WTC11 (cell line): ENCODE results near the gene NFRKB. TPM values are rescaled to one million over a fixed set of nuclear protein-coding genes. Genes with fewer than 3 reads are reported as not detected.

Experiments used
- ATAC-seq: fragments of 200-7000 bp; cut with Tn5 transposase; 2 replicates; pipeline ENCODE4 v1.10.0; 2021; ENCODE audit warnings: mild to moderate bottlenecking, moderate library complexity
- CTCF ChIA-PET: fragments of 300-600 bp; sonication (Branson Sonifier 250); formaldehyde crosslinking; loops from one replicate; lab custom pipeline; 2021; ENCODE audit warnings: antibody characterized with exemption; lab: Charles Lee
- POLR2A ChIA-PET: fragments of 350-600 bp; sonication (Branson Sonifier 250); formaldehyde crosslinking; loops from one replicate; lab custom pipeline; 2021; ENCODE audit warnings: antibody characterized with exemption; lab: Charles Lee
- DNase-seq: peaks from one replicate; pipeline ENCODE4 v3.0.0; 2021; ENCODE audit warnings: low spot score
- H3K27ac Mint-ChIP-seq: 2 replicates; pipeline ENCODE4 v1.8.0; 2021; ENCODE audit warnings: mixed read lengths
- H3K27me3 Mint-ChIP-seq: 2 replicates; pipeline ENCODE4 v1.8.0; 2021; ENCODE audit warnings: low read depth, mild to moderate bottlenecking, moderate library complexity, mixed read lengths
- H3K36me3 Mint-ChIP-seq: 2 replicates; pipeline ENCODE4 v1.8.0; 2021; ENCODE audit warnings: mixed read lengths
- H3K4me1 Mint-ChIP-seq: 2 replicates; pipeline ENCODE4 v1.8.0; 2022; ENCODE audit warnings: mixed read lengths
- H3K4me3 Mint-ChIP-seq: 2 replicates; pipeline ENCODE4 v1.8.0; 2021; ENCODE audit warnings: mild to moderate bottlenecking, moderate library complexity, mixed read lengths
- H3K9me3 Mint-ChIP-seq: 2 replicates; pipeline ENCODE4 v1.8.0; 2021; ENCODE audit warnings: mixed read lengths
- ATF1 ChIP-seq: sonication (generic); formaldehyde crosslinking; IDR thresholded peaks from 2 replicates; pipeline ENCODE4 v1.8.1; 2023; ENCODE audit warnings: mild to moderate bottlenecking, moderate library complexity, missing genetic modification reagents
- CBFB ChIP-seq: sonication (generic); formaldehyde crosslinking; IDR thresholded peaks from 2 replicates; pipeline ENCODE4 v1.8.1; 2022; ENCODE audit warnings: mild to moderate bottlenecking, low read depth, missing genetic modification reagents
- CREM ChIP-seq: sonication (generic); formaldehyde crosslinking; IDR thresholded peaks from 2 replicates; pipeline ENCODE4 v1.8.1; 2022; ENCODE audit warnings: mild to moderate bottlenecking, missing genetic modification reagents, moderate library complexity
- E2F5 ChIP-seq: sonication (generic); formaldehyde crosslinking; IDR thresholded peaks from 2 replicates; pipeline ENCODE4 v1.8.1; 2022; ENCODE audit warnings: mild to moderate bottlenecking, moderate library complexity, missing genetic modification reagents
- ELF4 ChIP-seq: sonication (generic); formaldehyde crosslinking; IDR thresholded peaks from 2 replicates; pipeline ENCODE4 v1.8.1; 2022; ENCODE audit warnings: low read depth, mild to moderate bottlenecking, moderate library complexity, missing genetic modification reagents
- ESRRA ChIP-seq: sonication (generic); formaldehyde crosslinking; IDR thresholded peaks from 2 replicates; pipeline ENCODE4 v1.8.1; 2022; ENCODE audit warnings: mild to moderate bottlenecking, missing genetic modification reagents, borderline replicate concordance
- GTF2I ChIP-seq: fragments of 250-450 bp; sonication (Bioruptor Pico); conservative IDR thresholded peaks from 2 replicates; pipeline ENCODE4 v1.4.0; 2021; ENCODE audit warnings: mild to moderate bottlenecking
- HMGA2 ChIP-seq: fragments of 250-450 bp; sonication (Bioruptor Pico); IDR thresholded peaks from 2 replicates; pipeline ENCODE4 v1.4.0; 2021; ENCODE audit warnings: mild to moderate bottlenecking, moderate library complexity
- JAZF1 ChIP-seq: fragments of 250-450 bp; sonication (Bioruptor Pico); IDR thresholded peaks from 2 replicates; pipeline ENCODE4 v1.9.0; 2021; ENCODE audit warnings: moderate library complexity, mild to moderate bottlenecking, inconsistent platforms
- KAT7 ChIP-seq: sonication (generic); formaldehyde crosslinking; IDR thresholded peaks from 2 replicates; pipeline ENCODE4 v1.8.1; 2023; ENCODE audit warnings: missing genetic modification reagents, mild to moderate bottlenecking, borderline replicate concordance
- MXD4 ChIP-seq: fragments of 250-450 bp; sonication (Bioruptor Pico); IDR thresholded peaks from 2 replicates; pipeline ENCODE4 v1.8.0; 2021; ENCODE audit warnings: mild to moderate bottlenecking, moderate library complexity, borderline replicate concordance
- NFATC4 ChIP-seq: fragments of 250-450 bp; sonication (Bioruptor Pico); IDR thresholded peaks from 2 replicates; pipeline ENCODE4 v1.9.0; 2021; ENCODE audit warnings: mild to moderate bottlenecking
- NR1H2 ChIP-seq: sonication (generic); formaldehyde crosslinking; IDR thresholded peaks from 2 replicates; pipeline ENCODE4 v1.9.0; 2021; ENCODE audit warnings: mild to moderate bottlenecking, moderate library complexity, missing genetic modification reagents
- OVOL2 ChIP-seq: fragments of 250-450 bp; sonication (Bioruptor Pico); IDR thresholded peaks from 2 replicates; pipeline ENCODE4 v1.9.0; 2021; ENCODE audit warnings: mild to moderate bottlenecking, borderline replicate concordance
- SMAD3 ChIP-seq: sonication (generic); formaldehyde crosslinking; IDR thresholded peaks from 2 replicates; pipeline ENCODE4 v1.8.0; 2022; ENCODE audit warnings: missing genetic modification reagents, mild to moderate bottlenecking, borderline replicate concordance
- SMAD4 ChIP-seq: sonication (generic); formaldehyde crosslinking; IDR thresholded peaks from 2 replicates; pipeline ENCODE4 v1.8.0; 2022; ENCODE audit warnings: mild to moderate bottlenecking, missing genetic modification reagents
- SOX15 ChIP-seq: fragments of 250-450 bp; sonication (Bioruptor Pico); IDR thresholded peaks from 2 replicates; pipeline ENCODE4 v1.9.0; 2021; ENCODE audit warnings: mild to moderate bottlenecking
- TCF7 ChIP-seq: sonication (generic); formaldehyde crosslinking; IDR thresholded peaks from 2 replicates; pipeline ENCODE4 v1.8.0; 2022; ENCODE audit warnings: mild to moderate bottlenecking, low read depth, missing genetic modification reagents, moderate library complexity
- ZBTB43 ChIP-seq: sonication (generic); formaldehyde crosslinking; IDR thresholded peaks from 2 replicates; pipeline ENCODE4 v1.8.1; 2023; ENCODE audit warnings: mild to moderate bottlenecking, missing genetic modification reagents
- ZMAT4 ChIP-seq: fragments of 250-450 bp; sonication (Bioruptor Pico); IDR thresholded peaks from 2 replicates; pipeline ENCODE4 v1.9.0; 2021; ENCODE audit warnings: mild to moderate bottlenecking
- ZNF317 ChIP-seq: sonication (generic); formaldehyde crosslinking; IDR thresholded peaks from 2 replicates; pipeline ENCODE4 v1.8.1; 2023; ENCODE audit warnings: low read depth, mild to moderate bottlenecking, moderate library complexity, missing genetic modification reagents, borderline replicate concordance
- ZNF396 ChIP-seq: fragments of 250-450 bp; sonication (Bioruptor Pico); IDR thresholded peaks from 2 replicates; pipeline ENCODE4 v1.8.0; 2021; ENCODE audit warnings: mild to moderate bottlenecking, moderate library complexity, borderline replicate concordance
- ZNF423 ChIP-seq: fragments of 250-450 bp; sonication (Bioruptor Pico); IDR thresholded peaks from 2 replicates; pipeline ENCODE4 v2.1.2; 2022; ENCODE audit warnings: mild to moderate bottlenecking, moderate library complexity
- ZSCAN18 ChIP-seq: fragments of 250-450 bp; sonication (Bioruptor Pico); IDR thresholded peaks from 2 replicates; pipeline ENCODE4 v2.1.2; 2022; ENCODE audit warnings: mild to moderate bottlenecking, moderate library complexity
- total RNA-seq: library from RNA; stranded (reverse); gene quantifications from 3 replicates; pipeline ENCODE4 v1.2.3, GENCODE V29; 2021
- TF ChIP-seq, protein P1 (sequence below): sonication (generic); formaldehyde crosslinking; IDR thresholded peaks from 2 replicates; pipeline ENCODE4 v1.8.1; 2023; ENCODE audit warnings: mild to moderate bottlenecking, missing genetic modification reagents

The NFRKB gene
- total RNA-seq, 1 experiment from 2014 or later, result 30.7 TPM

GRCh38 chr11:129894278-129895125 lies 876 bp downstream of the NFRKB start:
- DNase-seq (no peak), ATAC-seq (no peak)
- POLR2A ChIA-PET, result interaction anchor here (2.2 kb wide), 1 partner anchor 108 kb away, joined by 8 read pairs; the partner anchor contains the start of gene PRDM10
- Mint-ChIP-seq H3K4me3 (peak overlapping the region; percentile 93), H3K36me3 (peaks cover 40% of the 10 kb centered on the region), H3K9me3 (peaks cover 10% of the 10 kb centered on the region), H3K27ac (no peak overlapping the region), H3K4me1 (peaks cover 24% of the 10 kb centered on the region), H3K27me3 (no peaks in the 10 kb centered on the region)
- CTCF ChIA-PET, result interaction anchor here (1.6 kb wide), 1 partner anchor 238 kb away, joined by 4 read pairs; no protein-coding TSS in a partner anchor
- TF ChIP-seq ZMAT4 (CRISPR knock-in tag) (no peak), MXD4 (no peak), SMAD3 (CRISPR knock-in tag) (no peak), SMAD4 (CRISPR knock-in tag) (no peak), SOX15 (no peak), KAT7 (0 out of 2 replicates have a peak, but pooled peaks have one; percentile 20), ZBTB43 (0 out of 2 replicates have a peak, but pooled peaks have one; percentile 0)

DNA sequence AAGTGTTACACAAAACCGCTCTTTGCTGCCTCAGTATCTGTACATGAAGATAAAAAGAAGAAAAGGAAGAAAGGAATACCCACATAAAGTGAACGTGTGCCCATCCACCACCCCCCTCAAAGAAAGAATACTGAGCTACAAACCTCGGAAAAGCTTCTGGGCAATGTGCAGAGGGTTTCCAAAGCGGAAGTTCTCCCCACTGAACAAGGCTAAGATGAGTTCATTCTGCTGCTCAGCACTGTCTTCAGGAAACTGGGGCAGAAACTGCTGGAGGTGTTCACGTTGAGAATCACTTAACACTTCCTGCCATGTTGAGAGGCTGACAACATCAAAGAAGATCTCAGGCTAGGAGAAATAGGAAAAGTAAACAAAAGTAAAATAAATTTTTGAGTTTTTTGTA lies 6.9 kb downstream of the NFRKB start:
- ChIA-PET CTCF (no interaction called here), POLR2A (no interaction called here)
- Mint-ChIP-seq H3K4me3 (no peak overlapping the region), H3K27me3 (no peaks in the 10 kb centered on the region), H3K36me3 (peaks cover 82% of the 10 kb centered on the region), H3K27ac (no peak overlapping the region), H3K9me3 (no peaks in the 10 kb centered on the region), H3K4me1 (no peaks in the 10 kb centered on the region)
- no peak for DNase-seq
- no peak for ATAC-seq
- TF ChIP-seq ZNF423, result no peak
- TF ChIP-seq GTF2I (CRISPR knock-in tag), result no peak
- no peak for TF ChIP-seq ZNF396 (CRISPR knock-in tag)
- TF ChIP-seq E2F5 (CRISPR knock-in tag), result no peak
- TF ChIP-seq NR1H2 (CRISPR knock-in tag), result no peak
- no peak for TF ChIP-seq ESRRA
- no peak for TF ChIP-seq CBFB (CRISPR knock-in tag)
- TF ChIP-seq JAZF1, result no peak
- no peak for TF ChIP-seq ELF4 (CRISPR knock-in tag)
- no peak for TF ChIP-seq HMGA2 (CRISPR knock-in tag)
- TF ChIP-seq TCF7 (CRISPR knock-in tag), result no peak
- TF ChIP-seq OVOL2 (CRISPR knock-in tag), result no peak
- TF ChIP-seq ATF1, result no peak
- no peak for TF ChIP-seq ZSCAN18 (CRISPR knock-in tag)
- no peak for TF ChIP-seq SMAD4 (CRISPR knock-in tag)
- TF ChIP-seq NFATC4 (CRISPR knock-in tag), result no peak
- TF ChIP-seq, protein P1, sequence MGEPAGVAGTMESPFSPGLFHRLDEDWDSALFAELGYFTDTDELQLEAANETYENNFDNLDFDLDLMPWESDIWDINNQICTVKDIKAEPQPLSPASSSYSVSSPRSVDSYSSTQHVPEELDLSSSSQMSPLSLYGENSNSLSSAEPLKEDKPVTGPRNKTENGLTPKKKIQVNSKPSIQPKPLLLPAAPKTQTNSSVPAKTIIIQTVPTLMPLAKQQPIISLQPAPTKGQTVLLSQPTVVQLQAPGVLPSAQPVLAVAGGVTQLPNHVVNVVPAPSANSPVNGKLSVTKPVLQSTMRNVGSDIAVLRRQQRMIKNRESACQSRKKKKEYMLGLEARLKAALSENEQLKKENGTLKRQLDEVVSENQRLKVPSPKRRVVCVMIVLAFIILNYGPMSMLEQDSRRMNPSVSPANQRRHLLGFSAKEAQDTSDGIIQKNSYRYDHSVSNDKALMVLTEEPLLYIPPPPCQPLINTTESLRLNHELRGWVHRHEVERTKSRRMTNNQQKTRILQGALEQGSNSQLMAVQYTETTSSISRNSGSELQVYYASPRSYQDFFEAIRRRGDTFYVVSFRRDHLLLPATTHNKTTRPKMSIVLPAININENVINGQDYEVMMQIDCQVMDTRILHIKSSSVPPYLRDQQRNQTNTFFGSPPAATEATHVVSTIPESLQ (CRISPR knock-in tag), result no peak
- no peak for TF ChIP-seq CREM (CRISPR knock-in tag)
- TF ChIP-seq ZNF317 (CRISPR knock-in tag), result no peak
